KOPT-K1 (cell line): ENCODE data around the gene USP48.
"Not testable (repeated sequence)": the region's sequence is repeated elsewhere in the genome, so short reads cannot be mapped to it uniquely, and the experiment has no call there.

Experiments used
- H3K27ac ChIP-seq: fragments of 200-600 bp; sonication (generic); 2 replicates; pipeline ENCODE4 v1.5.1; 2016; ENCODE audit warnings: antibody characterized with exemption, mild to moderate bottlenecking, low read depth, low read length; ENCODE audit not compliant: poor library complexity, severe bottlenecking
- H3K36me3 ChIP-seq: fragments of 200-600 bp; sonication (generic); 2 replicates; pipeline ENCODE4 v1.5.1; 2017; ENCODE audit warnings: antibody characterized with exemption, mild to moderate bottlenecking, low read length, moderate library complexity; ENCODE audit not compliant: insufficient read depth
- H3K9me3 ChIP-seq: fragments of 200-600 bp; sonication (generic); 2 replicates; pipeline ENCODE4 v1.5.1; 2017; ENCODE audit warnings: antibody characterized with exemption, low read length, mild to moderate bottlenecking; ENCODE audit not compliant: insufficient read depth, poor library complexity, severe bottlenecking

Gene USP48

GRCh38 chr1:21771672-21772071, 11.3 kb downstream of the USP48 start:
- not testable (repeated sequence) for H3K27ac ChIP-seq, H3K9me3 ChIP-seq, H3K36me3 ChIP-seq

- H3K9me3 ChIP-seq, H3K36me3 ChIP-seq, H3K27ac ChIP-seq: not testable (repeated sequence)
These were observed 12.3 kb downstream of the USP48 start for GRCh38 chr1:21770602-21771001.

GRCh38 chr1:21770201-21770600, 12.7 kb downstream of the USP48 start:
- Histone ChIP-seq H3K9me3 (no peaks in the 10 kb centered on the region), H3K27ac (no peak overlapping the region), H3K36me3 (0 out of 2 replicates have a peak, but pooled peaks cover 7% of the 10 kb centered on the region)

- not testable (repeated sequence) for H3K27ac ChIP-seq, H3K9me3 ChIP-seq, H3K36me3 ChIP-seq
These were observed 15.8 kb downstream of the USP48 start for GRCh38 chr1:21767106-21767505.

GRCh38 chr1:21766210-21766609, 16.7 kb downstream of the USP48 start:
- Histone ChIP-seq H3K27ac (no peak overlapping the region), H3K9me3 (no peaks in the 10 kb centered on the region), H3K36me3 (0 out of 2 replicates have a peak, but pooled peaks cover 7% of the 10 kb centered on the region)

- H3K27ac ChIP-seq, result no peak overlapping the region
- H3K36me3 ChIP-seq, result 0 out of 2 replicates have a peak, but pooled peaks cover 7% of the 10 kb centered on the region
- no peaks in the 10 kb centered on the region for H3K9me3 ChIP-seq
These were observed 18.1 kb downstream of the USP48 start for GRCh38 chr1:21764615-21765423.

GRCh38 chr1:21763694-21764419, 19.1 kb downstream of the USP48 start:
- 0 out of 2 replicates have a peak, but pooled peaks cover 1% of the 10 kb centered on the region for H3K36me3 ChIP-seq
- H3K9me3 ChIP-seq, result no peaks in the 10 kb centered on the region
- no peak overlapping the region for H3K27ac ChIP-seq

GRCh38 chr1:21763236-21763635, 19.7 kb downstream of the USP48 start:
- no peak overlapping the region for H3K27ac ChIP-seq
- H3K36me3 ChIP-seq, result no peaks in the 10 kb centered on the region
- no peaks in the 10 kb centered on the region for H3K9me3 ChIP-seq

GRCh38 chr1:21762022-21762404, 20.9 kb downstream of the USP48 start:
- Histone ChIP-seq H3K9me3 (no peaks in the 10 kb centered on the region), H3K27ac (no peak overlapping the region), H3K36me3 (no peaks in the 10 kb centered on the region)

GRCh38 chr1:21761052-21761451, 21.9 kb downstream of the USP48 start:
- Histone ChIP-seq H3K9me3 (no peaks in the 10 kb centered on the region), H3K36me3 (peaks cover 7% of the 10 kb centered on the region), H3K27ac (no peak overlapping the region)

GRCh38 chr1:21759818-21760217, 23.1 kb downstream of the USP48 start:
- Histone ChIP-seq H3K27ac (no peak overlapping the region), H3K36me3 (peaks cover 17% of the 10 kb centered on the region), H3K9me3 (no peaks in the 10 kb centered on the region)

- H3K27ac ChIP-seq, result no peak overlapping the region
- H3K36me3 ChIP-seq, result peaks cover 24% of the 10 kb centered on the region
- H3K9me3 ChIP-seq, result no peaks in the 10 kb centered on the region
These were observed 23.8 kb downstream of the USP48 start for GRCh38 chr1:21759182-21759581.

GRCh38 chr1:21758614-21759013, 24.3 kb downstream of the USP48 start:
- peaks cover 29% of the 10 kb centered on the region for H3K36me3 ChIP-seq
- no peaks in the 10 kb centered on the region for H3K9me3 ChIP-seq
- H3K27ac ChIP-seq, result no peak overlapping the region

GRCh38 chr1:21756393-21757089, 26.4 kb downstream of the USP48 start:
- H3K9me3 ChIP-seq, result no peaks in the 10 kb centered on the region
- H3K36me3 ChIP-seq, result peaks cover 49% of the 10 kb centered on the region
- H3K27ac ChIP-seq, result no peak overlapping the region

- H3K36me3 ChIP-seq, result peaks cover 64% of the 10 kb centered on the region
These were observed 27.9 kb downstream of the USP48 start for GRCh38 chr1:21755067-21755466.

More at GRCh38 chr1:21755067-21755466, 27.9 kb downstream of the USP48 start:
- H3K27ac ChIP-seq, result no peak overlapping the region
- no peaks in the 10 kb centered on the region for H3K9me3 ChIP-seq
